GM21529 (cell line): Measurements from ENCODE around the gene TOP3B.
"Not testable (repeated sequence)": the region's sequence is repeated elsewhere in the genome, so short reads cannot be mapped to it uniquely, and the experiment has no call there.

ENCODE experiments used
- ATAC-seq: cut with Tn5 transposase; IDR thresholded peaks from one replicate; pipeline ENCODE4 v1.9.1; 2021; ENCODE audit not compliant: unreplicated experiment

TOP3B gene

DNA sequence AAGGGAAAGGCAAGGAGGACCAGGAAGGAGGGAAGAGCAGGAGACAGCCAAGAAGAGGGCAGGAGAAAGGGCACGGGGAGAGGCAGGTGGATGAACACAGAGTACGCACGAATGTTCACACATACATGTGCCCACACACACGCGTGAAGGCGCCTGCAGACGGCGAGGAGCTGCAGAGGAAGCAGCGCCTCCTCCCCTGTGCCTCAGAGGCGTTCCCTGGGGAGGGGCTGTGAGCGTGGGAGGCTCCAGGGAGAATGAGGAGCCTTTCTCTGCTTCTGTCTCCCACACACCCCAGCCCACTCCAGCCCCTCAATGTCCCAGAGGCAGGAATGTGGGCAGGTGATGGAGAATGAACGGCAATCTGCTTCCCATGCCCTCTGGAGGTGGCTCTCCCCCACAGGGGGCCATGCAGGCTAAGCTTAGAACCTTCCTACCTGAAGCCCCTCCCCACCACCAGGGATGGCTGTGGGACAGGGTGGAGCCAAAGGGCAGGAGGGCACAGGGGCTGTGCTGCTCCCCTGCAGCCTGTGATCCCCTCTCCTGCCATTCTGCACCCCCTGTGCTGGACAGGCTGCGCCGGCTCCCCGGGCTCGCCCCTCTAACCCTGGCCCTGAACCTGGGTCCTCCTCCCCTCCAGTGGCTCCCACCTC is 55.3 kb downstream of the TOP3B start:
- no peak for ATAC-seq

- ATAC-seq = no peak
These were observed 55.9 kb downstream of the TOP3B start for GRCh38 chr22:21926728-21927127.

- no peak for ATAC-seq
These were observed 59.4 kb downstream of the TOP3B start for GRCh38 chr22:21923163-21923561.

DNA sequence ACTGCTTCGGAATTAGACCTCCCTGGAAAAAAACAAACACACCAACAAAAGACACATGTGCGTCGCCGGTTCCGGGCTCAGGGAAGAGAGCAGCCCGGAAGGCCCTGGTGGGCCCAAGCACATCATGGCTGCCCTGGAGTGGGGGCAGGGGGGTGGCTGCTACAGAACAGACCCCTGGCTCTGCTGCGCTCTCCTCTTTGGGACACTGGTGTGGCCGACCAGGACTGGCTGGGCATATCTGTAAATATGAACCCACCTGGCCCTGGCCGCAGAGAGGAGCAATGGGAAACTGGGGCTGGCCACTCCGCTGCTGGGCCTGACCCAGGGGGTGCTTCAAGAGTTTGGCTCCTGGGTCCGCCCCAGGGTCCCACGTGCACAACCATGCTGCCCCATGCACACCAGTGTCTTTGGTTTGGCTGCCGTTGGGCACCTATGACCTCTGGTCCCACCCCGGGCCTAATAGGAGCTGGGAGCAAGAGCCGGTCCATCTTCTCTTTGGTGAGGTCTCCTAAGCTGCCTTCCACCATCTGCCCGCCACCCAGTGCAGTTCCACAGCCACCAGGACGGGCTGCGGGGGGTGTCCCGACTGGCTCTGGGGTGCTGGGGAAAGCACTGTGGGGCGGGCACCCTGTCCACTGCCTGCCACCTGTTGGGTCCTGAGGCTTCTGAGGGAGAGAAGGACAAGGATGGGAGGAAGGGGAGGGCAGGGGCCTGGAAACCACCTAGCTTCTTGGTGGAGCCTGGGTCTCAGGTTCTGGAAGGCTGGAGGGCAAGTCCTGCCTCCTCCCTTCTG is 60.0 kb downstream of the TOP3B start:
- no peak for ATAC-seq

GRCh38 chr22:21921729-21922128 is 60.9 kb downstream of the TOP3B start:
- no peak for ATAC-seq

- no peak for ATAC-seq
These were observed 61.3 kb downstream of the TOP3B start for GRCh38 chr22:21921184-21921721.

- ATAC-seq = no peak
These were observed 62.0 kb downstream of the TOP3B start for GRCh38 chr22:21920341-21921183.

GRCh38 chr22:21919526-21920307 is 62.9 kb downstream of the TOP3B start:
- ATAC-seq = no peak

- no peak for ATAC-seq
These were observed 64.0 kb downstream of the TOP3B start for GRCh38 chr22:21918466-21919185.

DNA sequence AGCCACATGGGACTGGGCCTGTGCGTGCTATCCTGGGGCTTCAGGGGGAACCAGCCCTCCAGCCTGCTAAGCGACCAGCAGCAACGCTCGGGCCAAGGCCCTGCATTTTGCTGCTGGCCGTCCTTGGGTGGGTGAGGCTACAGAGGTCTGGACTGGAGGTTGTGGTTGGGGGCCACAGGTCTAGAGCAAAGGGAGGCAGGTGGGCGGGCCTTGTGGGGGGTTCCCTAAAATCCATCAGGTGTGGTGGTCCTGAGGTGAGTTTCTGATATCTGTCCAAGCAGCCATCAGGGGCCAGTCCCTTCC is 64.7 kb downstream of the TOP3B start:
- no peak for ATAC-seq

DNA sequence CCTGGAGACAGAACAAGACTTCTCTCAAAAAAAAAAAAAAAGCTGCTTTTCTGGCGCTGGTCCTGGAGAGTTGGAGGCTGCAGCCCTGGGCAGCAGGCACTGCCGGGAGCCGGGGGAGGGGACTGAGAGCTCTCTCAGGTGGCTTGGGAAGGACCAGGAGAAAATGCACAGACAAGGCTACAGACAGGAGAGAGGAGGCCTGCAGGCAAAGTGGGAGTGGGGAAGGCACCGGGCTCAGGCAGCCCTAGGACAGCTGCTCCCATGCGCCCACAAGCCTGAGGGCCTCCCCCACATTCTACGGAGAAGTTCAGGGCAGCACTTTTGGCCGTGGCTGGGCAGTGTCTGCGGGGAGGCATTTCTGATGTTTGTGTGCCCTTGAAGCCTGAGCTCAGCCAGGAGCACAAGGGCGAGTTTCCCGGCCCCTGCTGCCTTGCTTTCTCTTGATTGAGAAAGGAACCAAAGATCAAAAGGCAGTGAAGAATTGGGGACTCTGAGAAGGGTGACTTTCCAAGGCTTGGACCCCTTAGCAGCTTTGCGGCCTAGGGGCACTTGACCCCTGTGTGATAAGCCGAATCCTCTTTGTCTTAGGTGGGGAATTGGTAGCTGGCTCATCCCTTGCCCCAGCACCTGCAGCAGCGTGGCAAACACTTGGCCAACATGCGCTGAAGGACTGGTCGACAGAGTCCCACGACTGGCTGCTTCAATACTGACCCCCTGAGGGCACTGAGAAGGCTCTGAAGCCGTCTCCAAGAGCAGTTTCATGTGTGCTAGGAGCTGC is 65.2 kb downstream of the TOP3B start:
- no peak for ATAC-seq

GRCh38 chr22:21916309-21916918 is 66.2 kb downstream of the TOP3B start:
- no peak for ATAC-seq

- no peak for ATAC-seq
These were observed 66.8 kb downstream of the TOP3B start for GRCh38 chr22:21915624-21916308.

GRCh38 chr22:21914033-21914642 is 68.4 kb downstream of the TOP3B start:
- not testable (repeated sequence) for ATAC-seq

DNA sequence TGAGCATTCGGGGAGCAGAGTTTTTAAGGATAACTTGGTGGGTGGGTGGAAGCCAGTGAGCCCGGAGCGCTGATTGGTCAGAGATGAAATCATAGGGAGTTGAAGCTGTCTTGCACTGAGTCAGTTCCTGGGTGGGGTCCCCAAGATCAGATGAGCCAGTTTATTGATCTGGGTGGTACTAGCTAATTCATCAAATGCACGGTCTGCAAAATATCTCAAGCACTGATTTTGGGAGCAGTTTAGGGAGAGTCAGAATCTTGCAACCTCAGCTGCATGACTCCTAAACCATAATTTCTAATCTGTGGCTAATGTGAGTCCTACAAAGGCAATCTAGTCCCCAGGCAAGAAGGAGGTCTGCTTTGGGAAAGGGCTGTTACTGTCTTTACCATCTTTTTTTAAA is 72.2 kb downstream of the TOP3B start:
- not testable (repeated sequence) for ATAC-seq

DNA sequence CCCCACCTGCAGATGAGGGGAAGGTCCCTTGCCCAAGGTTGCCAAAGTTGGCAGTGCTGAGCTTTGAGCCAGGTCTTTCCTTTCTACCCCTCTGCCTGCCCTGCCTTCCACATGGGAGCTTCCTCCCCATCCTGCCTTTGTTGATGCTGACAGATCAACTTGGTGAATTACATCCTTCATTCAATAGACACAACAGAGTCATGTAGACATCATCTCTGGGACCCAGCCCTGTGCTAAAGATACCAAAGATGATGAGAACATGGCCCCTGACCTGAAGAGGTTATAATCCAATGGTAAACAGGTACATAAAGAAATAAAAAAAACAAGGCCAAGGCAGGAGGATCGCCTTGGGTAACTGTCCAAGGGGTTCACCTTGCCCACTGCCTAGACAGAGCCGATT is 72.7 kb downstream of the TOP3B start:
- no peak for ATAC-seq

- no peak for ATAC-seq
These were observed 74.7 kb downstream of the TOP3B start for GRCh38 chr22:21907638-21908522.
